COLO668 (cell line): ENCODE measurements around the gene PLA2R1.

Source experiments
- DNase-seq: peaks from one replicate; lab custom pipeline; 2025; ENCODE audit not compliant: unreplicated experiment; lab: John Stamatoyannopoulos, UW

The PLA2R1 gene

DNA sequence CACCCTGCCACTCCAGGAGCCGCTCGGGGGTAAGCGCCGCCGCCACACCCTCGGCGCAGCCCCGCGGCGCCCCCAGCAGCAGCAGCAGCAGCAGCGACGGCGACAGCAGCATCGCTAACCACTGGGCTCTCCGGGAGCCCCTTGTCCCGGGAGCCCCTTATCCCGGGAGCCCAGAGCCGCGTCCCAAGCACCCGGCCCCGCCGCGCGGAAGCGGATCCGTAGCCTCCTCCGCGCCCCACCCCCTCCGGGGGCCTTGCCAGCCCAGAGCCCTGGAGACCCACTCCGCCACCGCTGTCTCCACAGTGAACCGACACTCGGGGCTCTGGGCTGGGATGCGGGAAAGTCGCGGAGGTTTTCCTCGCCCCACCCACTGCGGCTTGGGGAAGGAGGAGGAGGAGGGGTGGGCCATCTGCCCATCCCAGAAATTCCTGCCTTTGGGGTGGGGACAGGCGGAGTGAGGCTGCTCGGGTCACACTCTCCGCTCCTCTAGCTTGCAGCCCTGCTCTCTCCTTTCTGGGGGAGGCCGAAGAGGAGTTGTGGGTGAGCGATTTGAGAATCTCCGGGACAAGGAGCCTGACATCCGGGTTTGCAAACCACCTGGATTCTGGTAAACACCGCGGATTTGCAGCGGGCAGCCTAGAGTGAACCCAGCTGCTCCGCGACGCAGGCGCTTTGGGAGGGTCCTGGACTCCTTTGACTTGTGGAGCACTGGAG lies at the start of gene PLA2R1:
PLA2R1 (minus strand) TSS at position 324 of the 714 bp plus-strand sequence; CDS start at position 112, 212 bp downstream.
- DNase-seq: peak; percentile 39

- DNase-seq: no peak
Observed at GRCh38 chr2:160110674-160111239, 48.3 kb upstream of the PLA2R1 start.

DNA sequence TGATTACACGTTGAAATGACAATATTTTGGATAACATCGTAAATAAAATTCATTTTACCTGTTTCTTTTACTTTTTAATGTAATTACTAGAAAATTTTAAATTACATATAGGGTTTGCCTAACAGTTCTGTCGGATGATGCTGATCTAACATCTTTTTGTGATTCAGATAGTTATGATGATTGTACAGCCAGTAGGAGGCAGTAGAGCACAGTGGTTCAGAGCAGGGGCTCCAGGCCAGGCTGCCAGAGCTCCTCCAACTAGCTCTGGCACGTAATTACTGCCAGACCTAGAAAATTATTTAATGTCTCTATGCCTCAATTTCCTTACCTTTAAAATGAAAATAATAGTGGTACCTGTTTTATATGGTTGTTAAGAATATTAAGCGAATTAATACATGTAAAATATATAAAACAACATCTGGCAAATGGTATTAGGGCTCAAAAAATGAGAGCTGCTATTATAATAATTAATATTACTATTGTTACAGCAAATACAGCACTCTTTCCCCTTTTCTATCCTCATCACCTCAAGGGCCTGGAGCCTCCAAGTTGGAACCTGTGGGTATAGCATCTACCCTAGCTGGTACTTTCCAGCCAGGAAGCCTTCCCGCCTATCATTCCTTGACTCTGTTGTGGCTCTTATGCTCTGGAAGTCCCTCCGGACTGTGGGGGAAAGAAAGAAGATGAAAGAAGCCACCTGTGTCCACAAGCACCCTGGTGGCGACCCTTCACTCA lies 47.7 kb upstream of the PLA2R1 start:
- DNase-seq: peak; percentile 58

- no peak for DNase-seq
Observed at GRCh38 chr2:160109243-160109642, 46.8 kb upstream of the PLA2R1 start.

DNA sequence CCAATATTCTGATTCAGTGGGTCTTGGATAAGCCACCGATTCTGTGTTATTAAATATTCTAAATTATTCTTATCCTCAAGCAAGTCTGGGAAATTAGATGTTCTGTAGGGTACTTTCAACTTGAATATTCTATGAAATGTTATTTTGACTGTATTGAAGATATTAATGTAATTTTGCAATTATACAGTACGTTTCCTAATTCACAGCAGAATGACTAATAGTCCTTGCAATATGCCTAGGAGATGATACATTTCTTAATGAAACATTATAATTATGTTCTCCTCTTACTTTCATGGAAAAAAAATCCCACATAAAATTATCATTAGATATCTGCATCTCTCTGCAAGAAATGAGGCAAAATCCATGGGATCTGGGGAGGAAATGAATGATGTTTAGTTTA lies 46.2 kb upstream of the PLA2R1 start:
- no peak for DNase-seq

DNA sequence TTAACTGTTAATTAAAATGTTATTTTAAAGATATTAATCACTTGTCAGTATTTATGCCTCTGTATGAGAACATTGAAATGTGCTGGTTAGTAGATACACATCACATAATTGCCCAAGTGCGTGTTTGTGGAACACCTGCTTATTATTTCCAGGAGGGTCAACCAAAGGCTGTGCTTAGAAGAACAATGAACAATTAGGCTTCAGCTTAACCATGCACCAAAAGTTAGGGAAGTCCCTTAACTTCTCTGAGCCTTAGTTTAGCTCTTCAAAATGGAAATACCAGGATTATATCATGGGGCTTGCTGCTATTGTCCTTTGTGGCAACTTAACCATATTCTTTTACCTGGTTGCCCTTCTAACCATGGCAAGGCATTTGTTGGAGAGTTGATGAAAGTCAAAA lies 43.0 kb upstream of the PLA2R1 start:
- no peak for DNase-seq

- no peak for DNase-seq
Observed at GRCh38 chr2:160104115-160104514, 41.7 kb upstream of the PLA2R1 start.

DNA sequence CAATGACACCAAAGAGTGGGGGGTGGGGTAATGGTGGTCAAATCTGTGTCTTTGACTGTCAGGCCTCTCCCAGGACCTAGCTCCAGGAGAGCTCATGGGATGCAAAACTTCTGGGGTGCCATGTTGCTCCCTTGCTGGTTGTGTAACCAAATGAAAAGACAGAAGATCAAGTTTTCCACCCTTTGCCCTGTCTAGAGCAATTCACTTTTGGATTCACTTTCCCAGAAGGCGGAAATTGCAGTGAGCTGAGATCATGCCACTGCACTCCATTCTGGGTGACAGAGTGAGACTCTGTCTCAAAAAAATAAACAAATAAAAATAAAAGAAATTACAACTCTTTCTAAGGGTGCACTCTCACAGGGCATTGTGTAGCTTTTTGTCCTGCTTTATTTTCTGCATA lies 34.9 kb upstream of the PLA2R1 start:
- no peak for DNase-seq

GRCh38 chr2:160096409-160096808 lies 34.0 kb upstream of the PLA2R1 start:
- DNase-seq: no peak

GRCh38 chr2:160092445-160092844 lies 30.0 kb upstream of the PLA2R1 start:
- no peak for DNase-seq

DNA sequence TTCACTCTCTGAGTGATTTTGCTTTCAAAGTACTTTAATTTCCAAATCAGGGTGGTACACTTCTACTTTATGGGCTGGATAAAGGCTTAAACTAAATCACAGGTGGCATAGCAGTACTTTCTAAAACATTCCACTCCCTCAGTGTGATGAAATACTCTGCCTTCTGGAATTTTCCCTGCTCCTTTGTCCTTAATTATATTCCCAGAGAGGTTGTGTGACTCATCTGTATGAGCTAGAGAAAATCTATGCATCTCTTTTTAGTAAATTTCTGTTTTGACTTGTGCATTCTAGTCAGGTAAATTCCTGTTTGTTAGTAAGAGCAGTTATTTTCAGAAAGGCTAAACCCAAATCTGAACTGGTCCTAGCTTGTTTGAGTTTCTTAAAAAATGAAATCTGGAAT lies 29.0 kb upstream of the PLA2R1 start:
- no peak for DNase-seq

GRCh38 chr2:160087854-160088745 lies 25.7 kb upstream of the PLA2R1 start:
- no peak for DNase-seq

GRCh38 chr2:160085662-160086061 lies 23.2 kb upstream of the PLA2R1 start:
- no peak for DNase-seq

DNA sequence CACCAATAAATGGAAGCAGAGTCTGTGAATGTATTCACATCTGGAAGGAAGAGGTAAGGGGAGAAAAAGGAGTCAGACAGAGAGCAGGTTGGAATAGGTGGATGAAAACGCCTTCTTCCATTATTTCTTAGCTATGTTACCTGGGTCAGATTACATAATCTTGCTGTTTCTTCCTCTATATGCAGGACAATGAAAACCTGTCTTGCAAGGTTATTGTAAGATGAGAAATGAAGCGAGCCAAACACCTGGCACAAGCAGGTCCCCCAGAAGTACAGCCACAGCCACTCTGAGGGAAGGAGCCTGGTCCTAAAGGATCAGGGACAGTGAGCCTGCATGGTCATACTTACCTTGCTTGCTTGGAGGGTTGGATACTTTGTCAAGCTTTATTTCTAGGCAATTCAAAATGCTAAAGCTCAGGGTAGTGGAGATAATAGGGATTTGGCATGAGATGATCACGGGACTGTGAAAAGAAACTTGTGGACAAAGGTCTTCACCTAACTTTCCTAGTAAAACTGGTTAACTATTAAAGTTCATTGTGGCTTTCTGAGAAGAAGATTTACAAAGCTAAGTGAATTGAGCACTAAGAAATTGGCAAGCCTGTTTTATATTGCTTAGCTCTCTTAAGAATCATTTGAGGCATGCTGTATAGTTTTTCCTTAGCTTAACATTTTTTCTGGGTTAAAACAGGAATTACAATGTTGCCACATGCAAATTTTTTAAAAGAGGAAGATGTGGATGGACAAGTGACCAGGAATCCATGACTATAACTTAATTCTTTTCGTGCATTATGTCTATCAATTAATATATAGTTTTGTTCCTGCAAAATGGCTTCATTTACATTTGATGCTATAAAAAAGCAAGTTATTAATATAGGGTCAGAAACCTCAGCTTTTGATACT lies 15.7 kb upstream of the PLA2R1 start:
- no peak for DNase-seq

GRCh38 chr2:160076914-160077313 lies 14.5 kb upstream of the PLA2R1 start:
- DNase-seq: no peak

DNA sequence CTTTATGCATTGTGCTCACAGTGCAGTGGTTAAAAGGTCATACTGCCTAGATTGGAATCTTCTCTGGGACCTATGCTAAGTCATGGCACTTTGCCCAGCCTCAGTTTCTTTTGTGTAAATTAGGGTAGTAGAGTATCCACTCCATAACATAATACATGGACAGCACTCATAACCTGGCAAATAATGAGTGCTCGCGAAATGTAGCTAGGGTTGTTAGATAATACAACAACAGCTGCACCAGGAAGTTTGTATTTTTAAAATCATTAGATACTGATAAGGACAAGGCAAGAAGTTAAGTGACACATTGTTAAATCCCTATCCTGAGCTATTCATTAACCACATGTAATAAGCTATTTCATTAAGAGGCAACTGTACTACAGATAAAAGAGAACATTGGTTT lies 13.8 kb upstream of the PLA2R1 start:
- DNase-seq: no peak

DNA sequence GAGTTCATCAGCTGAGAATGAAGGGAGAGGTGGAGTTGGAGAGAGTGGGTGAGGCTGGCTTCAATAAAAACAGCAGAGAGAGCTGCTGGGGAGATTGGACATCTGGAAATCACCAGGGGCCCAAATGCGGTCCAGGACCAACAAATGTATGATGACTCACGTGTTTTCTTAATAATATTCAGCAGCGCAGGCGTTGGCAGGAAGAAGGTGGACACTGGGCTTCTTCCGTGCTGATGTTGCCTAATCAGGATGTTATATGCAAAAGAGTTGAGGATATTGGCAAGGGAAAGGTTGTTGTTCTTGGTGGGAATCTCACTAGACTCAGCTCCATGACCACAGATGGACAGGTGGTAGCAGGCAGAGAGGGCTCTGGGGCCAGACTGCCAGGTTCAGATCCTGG lies 12.8 kb upstream of the PLA2R1 start:
- DNase-seq: no peak

GRCh38 chr2:160073284-160073888 lies 11.0 kb upstream of the PLA2R1 start:
- DNase-seq: no peak

DNA sequence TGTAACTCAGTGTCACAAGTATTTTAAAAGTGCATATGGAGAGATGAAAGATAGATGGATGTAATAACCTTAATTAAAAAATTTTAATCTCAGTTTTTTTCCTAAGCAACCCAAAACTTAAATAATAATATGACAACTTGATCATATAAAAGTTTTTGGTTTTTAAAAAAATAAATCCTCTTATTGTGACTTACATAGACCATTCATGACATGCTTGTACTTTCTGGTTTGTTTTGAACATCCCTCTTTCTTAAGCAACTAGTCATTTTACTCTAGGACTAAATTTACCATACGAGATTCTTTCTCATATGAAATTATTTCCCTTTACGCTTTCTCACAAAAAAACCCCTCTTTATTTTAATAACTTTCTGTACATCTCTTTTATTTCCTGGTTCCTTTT lies 6.5 kb upstream of the PLA2R1 start:
- DNase-seq: no peak

DNA sequence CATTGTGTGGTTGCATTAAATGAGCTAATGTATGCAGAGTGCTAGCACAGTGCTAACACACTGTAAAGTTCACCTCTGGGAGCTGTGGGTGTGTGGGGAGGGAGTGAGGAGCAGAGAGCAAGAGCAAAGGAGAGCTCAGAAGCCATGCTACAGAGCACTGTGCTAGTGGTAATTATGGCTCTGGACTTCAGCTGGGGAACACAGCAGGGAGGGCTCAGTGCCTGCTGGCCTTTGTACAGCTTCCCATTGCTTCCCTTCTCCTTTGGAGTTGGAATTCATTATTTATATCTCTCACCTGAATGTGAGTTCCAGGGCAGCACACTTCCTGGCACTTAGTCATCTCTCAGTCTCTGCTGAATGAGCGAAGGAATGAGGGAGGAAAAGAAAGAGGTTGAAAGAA lies 2.5 kb upstream of the PLA2R1 start:
- no peak for DNase-seq
